ENCODE measurements around the gene MAST3.

MAST3 gene

DNA sequence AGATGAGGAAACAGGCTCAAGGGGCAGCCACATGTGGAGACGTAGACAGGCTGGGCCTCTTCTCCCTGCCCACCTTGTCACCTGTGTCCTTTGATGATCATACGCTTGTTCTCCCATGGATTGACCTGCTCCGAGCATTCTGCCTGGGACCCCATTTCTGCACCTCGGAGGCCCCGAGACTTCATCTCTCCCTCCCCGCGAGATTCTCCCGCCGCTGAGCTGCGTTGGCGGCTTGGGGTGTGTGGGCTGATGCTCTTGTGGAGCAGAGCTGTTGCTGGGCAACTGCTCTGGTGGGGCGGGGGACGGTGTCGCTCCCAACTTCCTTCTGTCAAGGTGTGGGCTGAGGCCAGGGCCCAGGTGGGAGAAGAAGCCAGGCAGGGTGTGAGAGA lies 22.1 kb downstream of the MAST3 start:
- Histone ChIP-seq H3K27ac (ENCODE audit: low read depth, low read length) (no peak overlapping the region), H3K23ac (ENCODE audit: low read length) (no peak overlapping the region), H3K9ac (ENCODE audit: low read length) (no peak overlapping the region), H2AK5ac (ENCODE audit: low read length) (no peak overlapping the region), H3K4me3 (ENCODE audit: low read depth, low read length) (peak overlapping the region; percentile 3), H3K4ac (ENCODE audit: low read depth, low read length) (no peak overlapping the region), H2BK5ac (ENCODE audit: low read depth, low read length, poor library complexity) (no peak overlapping the region), H3K14ac (ENCODE audit: low read length) (no peak overlapping the region), H3K4me2 (ENCODE audit: low read length) (no peak overlapping the region), H3K18ac (ENCODE audit: low read length) (no peak overlapping the region), H3K36me3 (ENCODE audit: control insufficient read depth in 1 of 2, insufficient read depth in 2 of 2, low read length in 2 of 2) (peaks cover 0 to 6% of the 10 kb centered on the region in 2 experiments), H3K27me3 (ENCODE audit: insufficient read depth, low read length) (no peaks in the 10 kb centered on the region), H2BK12ac (ENCODE audit: low read length) (no peak overlapping the region), H2AFZ (ENCODE audit: insufficient read depth, low read length, poor library complexity) (no peak overlapping the region), H3K79me2 (ENCODE audit: control insufficient read depth, insufficient read depth, low read length, poor library complexity) (peaks cover 4% of the 10 kb centered on the region), H4K8ac (ENCODE audit: low read depth, low read length) (no peak overlapping the region), H3K4me1 (ENCODE audit: control insufficient read depth in 1 of 2, insufficient read depth in 2 of 2, low read length in 2 of 2) (peaks cover 7 to 8% of the 10 kb centered on the region in 2 experiments), H2BK120ac (ENCODE audit: insufficient read depth, low read length, poor library complexity) (no peak overlapping the region), H3K79me1 (ENCODE audit: low read length) (peaks cover 6% of the 10 kb centered on the region), H4K91ac (ENCODE audit: low read depth, low read length) (no peak overlapping the region), H4K12ac (ENCODE audit: low read depth, low read length) (no peak overlapping the region), H3K9me3 (ENCODE audit: insufficient read depth, low read depth, low read length) (peaks cover 3% of the 10 kb centered on the region)
- no CpG with 5 or more reads among the region's 14 CpGs for WGBS (ENCODE audit: extremely low coverage, insufficient coverage, insufficient read length)
- DNase-seq = no peak

DNA sequence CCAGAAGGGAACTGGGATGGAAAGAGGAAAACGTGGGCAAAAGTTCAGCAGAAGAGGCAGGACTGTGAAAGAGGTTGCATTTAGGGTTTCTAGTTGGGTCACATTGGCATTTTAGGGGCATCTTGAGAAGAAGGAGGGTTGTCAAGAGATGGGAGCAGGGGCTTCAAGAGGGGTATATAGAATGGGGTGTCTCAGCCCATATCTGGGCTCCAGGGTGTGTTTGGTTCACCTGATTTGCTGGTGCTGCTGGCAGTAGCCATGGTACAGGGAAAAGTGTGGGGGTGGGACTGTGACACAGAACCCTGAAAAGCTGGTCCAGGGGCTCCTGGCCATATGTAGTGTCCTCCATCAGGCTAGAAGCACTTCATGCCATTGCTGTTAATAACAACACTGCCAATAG lies 22.5 kb downstream of the MAST3 start:
- H2AK5ac ChIP-seq (ENCODE audit: low read length) = no peak overlapping the region
- peaks cover 6% of the 10 kb centered on the region for H3K79me1 ChIP-seq (ENCODE audit: low read length)
- no peak for DNase-seq
- no peak overlapping the region for H3K18ac ChIP-seq (ENCODE audit: low read length)
- no peak overlapping the region for H4K8ac ChIP-seq (ENCODE audit: low read depth, low read length)
- H2BK12ac ChIP-seq (ENCODE audit: low read length) = no peak overlapping the region
- H3K27ac ChIP-seq (ENCODE audit: low read depth, low read length) = no peak overlapping the region
- H2AFZ ChIP-seq (ENCODE audit: insufficient read depth, low read length, poor library complexity) = no peak overlapping the region
- peaks cover 7 to 8% of the 10 kb centered on the region in 2 experiments for H3K4me1 ChIP-seq (ENCODE audit: control insufficient read depth in 1 of 2, insufficient read depth in 2 of 2, low read length in 2 of 2)
- no peak overlapping the region for H3K9ac ChIP-seq (ENCODE audit: low read length)
- H3K4me3 ChIP-seq (ENCODE audit: low read depth, low read length) = no peak overlapping the region
- H3K27me3 ChIP-seq (ENCODE audit: insufficient read depth, low read length) = no peaks in the 10 kb centered on the region
- no peak overlapping the region for H2BK120ac ChIP-seq (ENCODE audit: insufficient read depth, low read length, poor library complexity)
- no peak overlapping the region for H3K23ac ChIP-seq (ENCODE audit: low read length)
- no peak overlapping the region for H4K91ac ChIP-seq (ENCODE audit: low read depth, low read length)
- H3K79me2 ChIP-seq (ENCODE audit: control insufficient read depth, insufficient read depth, low read length, poor library complexity) = peaks cover 4% of the 10 kb centered on the region
- no peak overlapping the region for H3K4ac ChIP-seq (ENCODE audit: low read depth, low read length)
- H2BK5ac ChIP-seq (ENCODE audit: low read depth, low read length, poor library complexity) = no peak overlapping the region
- H3K14ac ChIP-seq (ENCODE audit: low read length) = no peak overlapping the region
- no CpG with 5 or more reads among the region's 1 CpG for WGBS (ENCODE audit: extremely low coverage, insufficient coverage, insufficient read length)
- peaks cover 3% of the 10 kb centered on the region for H3K9me3 ChIP-seq (ENCODE audit: insufficient read depth, low read depth, low read length)
- no peak overlapping the region for H3K4me2 ChIP-seq (ENCODE audit: low read length)
- H3K36me3 ChIP-seq (ENCODE audit: control insufficient read depth in 1 of 2, insufficient read depth in 2 of 2, low read length in 2 of 2) = peaks cover 0 to 6% of the 10 kb centered on the region in 2 experiments
- no peak overlapping the region for H4K12ac ChIP-seq (ENCODE audit: low read depth, low read length)

- Histone ChIP-seq H3K14ac (ENCODE audit: low read length) (no peak overlapping the region), H3K9me3 (ENCODE audit: insufficient read depth, low read depth, low read length) (peaks cover 3% of the 10 kb centered on the region), H3K9ac (ENCODE audit: low read length) (no peak overlapping the region), H3K4ac (ENCODE audit: low read depth, low read length) (no peak overlapping the region), H2AFZ (ENCODE audit: insufficient read depth, low read length, poor library complexity) (no peak overlapping the region), H3K18ac (ENCODE audit: low read length) (no peak overlapping the region), H3K23ac (ENCODE audit: low read length) (no peak overlapping the region), H3K79me1 (ENCODE audit: low read length) (peaks cover 6% of the 10 kb centered on the region), H3K27me3 (ENCODE audit: insufficient read depth, low read length) (no peaks in the 10 kb centered on the region), H2AK5ac (ENCODE audit: low read length) (no peak overlapping the region), H4K91ac (ENCODE audit: low read depth, low read length) (no peak overlapping the region), H3K4me1 (ENCODE audit: control insufficient read depth in 1 of 2, insufficient read depth in 2 of 2, low read length in 2 of 2) (peaks cover 7 to 8% of the 10 kb centered on the region in 2 experiments), H3K4me3 (ENCODE audit: low read depth, low read length) (no peak overlapping the region), H4K8ac (ENCODE audit: low read depth, low read length) (no peak overlapping the region), H2BK120ac (ENCODE audit: insufficient read depth, low read length, poor library complexity) (no peak overlapping the region), H4K12ac (ENCODE audit: low read depth, low read length) (no peak overlapping the region), H2BK5ac (ENCODE audit: low read depth, low read length, poor library complexity) (no peak overlapping the region), H3K4me2 (ENCODE audit: low read length) (no peak overlapping the region), H3K79me2 (ENCODE audit: control insufficient read depth, insufficient read depth, low read length, poor library complexity) (peaks cover 4% of the 10 kb centered on the region), H3K27ac (ENCODE audit: low read depth, low read length) (no peak overlapping the region), H3K36me3 (ENCODE audit: control insufficient read depth in 1 of 2, insufficient read depth in 2 of 2, low read length in 2 of 2) (peaks cover 0 to 6% of the 10 kb centered on the region in 2 experiments), H2BK12ac (ENCODE audit: low read length) (no peak overlapping the region)
- no peak for DNase-seq
- WGBS (ENCODE audit: extremely low coverage, insufficient coverage, insufficient read length) = no CpG with 5 or more reads among the region's 5 CpGs
Measured at GRCh38 chr19:18121166-18121565, 23.6 kb downstream of the MAST3 start.

- Histone ChIP-seq H2BK5ac (ENCODE audit: low read depth, low read length, poor library complexity) (no peak overlapping the region), H3K4ac (ENCODE audit: low read depth, low read length) (no peak overlapping the region), H3K27me3 (ENCODE audit: insufficient read depth, low read length) (no peaks in the 10 kb centered on the region), H3K79me1 (ENCODE audit: low read length) (peaks cover 5% of the 10 kb centered on the region), H3K9me3 (ENCODE audit: insufficient read depth, low read depth, low read length) (peaks cover 3% of the 10 kb centered on the region), H3K27ac (ENCODE audit: low read depth, low read length) (no peak overlapping the region), H2AFZ (ENCODE audit: insufficient read depth, low read length, poor library complexity) (no peak overlapping the region), H3K9ac (ENCODE audit: low read length) (no peak overlapping the region), H4K91ac (ENCODE audit: low read depth, low read length) (no peak overlapping the region), H4K12ac (ENCODE audit: low read depth, low read length) (no peak overlapping the region), H2BK12ac (ENCODE audit: low read length) (no peak overlapping the region), H3K14ac (ENCODE audit: low read length) (no peak overlapping the region), H4K8ac (ENCODE audit: low read depth, low read length) (no peak overlapping the region), H3K4me3 (ENCODE audit: low read depth, low read length) (no peak overlapping the region), H3K4me2 (ENCODE audit: low read length) (no peak overlapping the region), H3K4me1 (ENCODE audit: control insufficient read depth in 1 of 2, insufficient read depth in 2 of 2, low read length in 2 of 2) (peaks cover 4 to 6% of the 10 kb centered on the region in 2 experiments), H3K18ac (ENCODE audit: low read length) (no peak overlapping the region), H3K23ac (ENCODE audit: low read length) (no peak overlapping the region), H3K79me2 (ENCODE audit: control insufficient read depth, insufficient read depth, low read length, poor library complexity) (peaks cover 4% of the 10 kb centered on the region), H2AK5ac (ENCODE audit: low read length) (no peak overlapping the region), H3K36me3 (ENCODE audit: control insufficient read depth in 1 of 2, insufficient read depth in 2 of 2, low read length in 2 of 2) (peaks cover 0 to 6% of the 10 kb centered on the region in 2 experiments), H2BK120ac (ENCODE audit: insufficient read depth, low read length, poor library complexity) (no peak overlapping the region)
- WGBS (ENCODE audit: extremely low coverage, insufficient coverage, insufficient read length) = no CpG with 5 or more reads among the region's 7 CpGs
- DNase-seq = no peak
Measured at GRCh38 chr19:18122424-18122823, 24.8 kb downstream of the MAST3 start.
